GM13977 (cell line): Measurements from ENCODE around the gene PDLIM3.

Experiments used
- DNase-seq: peaks from one replicate; pipeline ENCODE4 v3.0.0; 2012; ENCODE audit warnings: low spot score
- in situ Hi-C: fragments of 300-500 bp; cut with MboI; formaldehyde crosslinking; loops from one replicate; pipeline ENCODE4 v1.12.0; 2022; ENCODE audit warnings: low sequenced_read_pairs, low pct_unique_long_range_greater_than_20kb, mixed read lengths, inconsistent platforms; ENCODE audit not compliant: unreplicated experiment
- TF ChIP-seq, protein P1 (sequence below): IDR thresholded peaks from 2 replicates; pipeline ENCODE4 v1.5.1; 2012; ENCODE audit warnings: mild to moderate bottlenecking, control low read depth; ENCODE audit not compliant: insufficient read depth; ENCODE audit errors: extremely low read depth, missing control alignments

Gene PDLIM3

GRCh38 chr4:185576962-185577950 lies 41.9 kb upstream of the PDLIM3 start:
- TF ChIP-seq, protein P1, sequence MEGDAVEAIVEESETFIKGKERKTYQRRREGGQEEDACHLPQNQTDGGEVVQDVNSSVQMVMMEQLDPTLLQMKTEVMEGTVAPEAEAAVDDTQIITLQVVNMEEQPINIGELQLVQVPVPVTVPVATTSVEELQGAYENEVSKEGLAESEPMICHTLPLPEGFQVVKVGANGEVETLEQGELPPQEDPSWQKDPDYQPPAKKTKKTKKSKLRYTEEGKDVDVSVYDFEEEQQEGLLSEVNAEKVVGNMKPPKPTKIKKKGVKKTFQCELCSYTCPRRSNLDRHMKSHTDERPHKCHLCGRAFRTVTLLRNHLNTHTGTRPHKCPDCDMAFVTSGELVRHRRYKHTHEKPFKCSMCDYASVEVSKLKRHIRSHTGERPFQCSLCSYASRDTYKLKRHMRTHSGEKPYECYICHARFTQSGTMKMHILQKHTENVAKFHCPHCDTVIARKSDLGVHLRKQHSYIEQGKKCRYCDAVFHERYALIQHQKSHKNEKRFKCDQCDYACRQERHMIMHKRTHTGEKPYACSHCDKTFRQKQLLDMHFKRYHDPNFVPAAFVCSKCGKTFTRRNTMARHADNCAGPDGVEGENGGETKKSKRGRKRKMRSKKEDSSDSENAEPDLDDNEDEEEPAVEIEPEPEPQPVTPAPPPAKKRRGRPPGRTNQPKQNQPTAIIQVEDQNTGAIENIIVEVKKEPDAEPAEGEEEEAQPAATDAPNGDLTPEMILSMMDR, result no peak
- in situ Hi-C loops, result no loop called here
- no peak for DNase-seq

DNA sequence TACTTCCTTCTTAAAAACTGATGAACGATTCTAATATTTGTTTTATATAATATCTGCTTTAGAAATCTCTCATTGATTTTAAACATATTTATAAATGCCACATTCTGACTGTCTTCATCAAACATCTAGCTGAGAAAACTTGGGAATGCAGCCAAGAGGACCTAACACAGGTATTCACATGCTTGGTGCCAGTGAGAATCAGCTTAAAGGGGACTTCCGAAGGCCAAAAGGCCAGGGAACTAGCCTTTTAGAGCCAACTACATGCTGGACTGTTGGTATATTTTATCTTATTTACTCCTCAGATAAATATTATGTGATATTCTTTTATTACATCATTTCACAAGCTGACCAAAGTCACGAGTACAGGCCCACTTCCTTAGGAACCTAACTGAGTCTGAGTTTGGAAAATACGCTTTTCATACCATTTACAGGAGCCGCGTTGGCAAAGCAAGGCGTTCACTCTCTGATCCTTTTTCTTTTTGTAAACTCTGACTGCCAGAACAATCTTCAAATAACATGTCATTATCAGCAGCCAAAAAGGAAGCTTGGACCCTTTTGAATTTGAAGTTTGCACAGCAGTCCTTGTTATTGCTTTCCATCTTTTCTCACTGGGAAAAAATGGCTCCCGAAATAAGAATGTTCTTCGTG lies 41.1 kb upstream of the PDLIM3 start:
- DNase-seq, result no peak
- in situ Hi-C loops, result no loop called here
- TF ChIP-seq, protein P1, result no peak

DNA sequence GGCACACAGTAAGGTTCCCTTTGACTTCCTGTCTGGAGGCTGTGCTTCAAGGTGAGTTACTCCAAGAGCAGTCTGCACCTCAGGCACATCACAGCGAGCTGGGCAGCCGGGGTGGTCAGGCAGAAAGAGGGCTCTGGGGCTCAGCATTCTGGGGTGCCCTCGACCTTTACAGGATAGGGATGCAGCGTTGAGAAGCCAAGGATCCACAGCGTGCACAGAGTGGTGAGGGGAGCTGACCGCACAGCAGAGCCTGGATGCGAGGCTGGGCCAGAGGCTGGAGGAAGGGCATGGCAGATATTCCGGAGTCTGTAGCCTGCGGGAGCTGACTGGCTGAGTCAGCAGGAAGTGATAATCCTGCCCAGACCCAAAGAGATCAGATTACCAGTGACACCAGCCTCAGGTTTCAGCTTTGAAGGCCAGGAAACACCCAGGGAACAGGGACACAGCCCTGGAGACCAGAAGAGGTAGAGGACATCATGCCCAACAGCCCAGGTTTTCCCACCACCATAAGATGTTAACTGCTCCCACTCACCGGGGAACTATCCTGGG lies 38.4 kb upstream of the PDLIM3 start:
- TF ChIP-seq, protein P1, result no peak
- DNase-seq, result no peak
- in situ Hi-C loops, result no loop called here

GRCh38 chr4:185570727-185571126 lies 35.4 kb upstream of the PDLIM3 start:
- in situ Hi-C loops, result no loop called here
- no peak for DNase-seq
- TF ChIP-seq, protein P1, result no peak

DNA sequence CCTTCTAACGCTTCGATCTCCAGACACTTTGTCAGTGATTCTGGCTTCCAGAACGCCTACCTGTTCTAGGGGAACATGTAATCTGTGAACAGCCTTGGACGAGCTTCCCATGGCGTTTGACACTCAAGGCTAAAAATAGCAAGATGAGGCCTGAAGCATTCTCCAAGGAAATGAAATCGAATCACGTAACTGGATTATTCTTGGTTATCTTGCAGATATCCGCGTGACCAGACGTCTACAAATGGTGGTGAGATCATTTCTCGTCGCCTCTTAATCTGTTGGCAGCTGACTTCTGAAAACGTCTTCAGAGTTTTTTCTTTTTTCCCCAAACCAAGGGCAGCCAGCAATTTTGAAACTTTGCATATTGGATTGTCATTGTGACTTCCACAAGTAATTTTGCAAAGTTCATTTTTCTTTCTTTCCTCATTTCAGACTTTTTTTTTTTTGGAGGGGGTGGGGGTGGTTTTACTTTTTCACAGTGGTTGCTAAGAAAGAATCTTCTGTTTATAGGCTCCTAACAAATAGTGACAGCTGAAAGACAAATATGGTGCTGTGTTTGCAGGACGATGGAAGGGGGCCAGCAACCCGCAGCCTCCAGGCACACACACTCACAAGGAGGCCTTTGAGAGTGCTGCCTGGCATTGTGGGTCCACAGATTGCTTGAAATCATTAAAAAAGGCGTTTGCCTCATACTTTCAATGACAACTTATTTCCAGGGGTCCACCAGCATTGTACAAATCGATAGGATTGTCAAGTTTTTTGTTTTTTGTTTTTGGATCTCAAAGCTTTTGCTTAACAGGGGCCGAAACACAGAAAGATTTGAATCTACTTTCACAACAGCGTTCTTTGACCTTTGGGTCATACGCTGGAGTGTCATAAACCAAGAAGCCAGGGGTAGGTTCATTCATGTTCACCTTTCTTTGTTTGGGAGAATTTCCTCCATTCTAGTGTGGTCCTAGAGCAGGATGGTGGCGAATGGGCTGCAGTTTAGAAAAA lies 32.4 kb upstream of the PDLIM3 start:
- in situ Hi-C loops, result no loop called here

More for the DNA sequence above, 32.4 kb upstream of the PDLIM3 start:
- no peak for DNase-seq
- TF ChIP-seq, protein P1, result no peak
